ENCODE results near the gene CMSS1.

- TF ChIP-seq PRDM15 (CRISPR knock-in tag; IDR thresholded peaks at IDR 0.05) (no peak), CTCF (IDR thresholded peaks at IDR 0.05) (no peak)
Measured at GRCh38 chr3:99781761-99782160, 35.9 kb upstream of the CMSS1 start.
